ENCODE results near the gene SOCS4. TPM values are rescaled to one million over a fixed set of nuclear protein-coding genes. Genes with fewer than 3 reads are reported as not detected.
"Not testable (repeated sequence)": the region's sequence is repeated elsewhere in the genome, so short reads cannot be mapped to it uniquely, and the experiment has no call there.

Gene SOCS4
- total RNA-seq, 1 experiment from 2014 or later, result 31.5 TPM

- Mint-ChIP-seq H3K27ac (ENCODE audit: unreplicated experiment) (no peak overlapping the region), H3K9me3 (ENCODE audit: low read depth, unreplicated experiment) (no peaks in the 10 kb centered on the region), H3K4me3 (ENCODE audit: low read depth, unreplicated experiment) (no peak overlapping the region), H3K27me3 (ENCODE audit: unreplicated experiment) (no peaks in the 10 kb centered on the region), H3K4me1 (ENCODE audit: low read depth, unreplicated experiment) (no peaks in the 10 kb centered on the region), H3K36me3 (ENCODE audit: insufficient read depth, unreplicated experiment) (peaks cover 5% of the 10 kb centered on the region)
- DNase-seq, result no peak
- CTCF ChIA-PET, result no interaction called here
- intact Hi-C loops (cut with micrococcal nuclease; ENCODE audit: unreplicated experiment), result no loop called here
- TF ChIP-seq, protein P1, sequence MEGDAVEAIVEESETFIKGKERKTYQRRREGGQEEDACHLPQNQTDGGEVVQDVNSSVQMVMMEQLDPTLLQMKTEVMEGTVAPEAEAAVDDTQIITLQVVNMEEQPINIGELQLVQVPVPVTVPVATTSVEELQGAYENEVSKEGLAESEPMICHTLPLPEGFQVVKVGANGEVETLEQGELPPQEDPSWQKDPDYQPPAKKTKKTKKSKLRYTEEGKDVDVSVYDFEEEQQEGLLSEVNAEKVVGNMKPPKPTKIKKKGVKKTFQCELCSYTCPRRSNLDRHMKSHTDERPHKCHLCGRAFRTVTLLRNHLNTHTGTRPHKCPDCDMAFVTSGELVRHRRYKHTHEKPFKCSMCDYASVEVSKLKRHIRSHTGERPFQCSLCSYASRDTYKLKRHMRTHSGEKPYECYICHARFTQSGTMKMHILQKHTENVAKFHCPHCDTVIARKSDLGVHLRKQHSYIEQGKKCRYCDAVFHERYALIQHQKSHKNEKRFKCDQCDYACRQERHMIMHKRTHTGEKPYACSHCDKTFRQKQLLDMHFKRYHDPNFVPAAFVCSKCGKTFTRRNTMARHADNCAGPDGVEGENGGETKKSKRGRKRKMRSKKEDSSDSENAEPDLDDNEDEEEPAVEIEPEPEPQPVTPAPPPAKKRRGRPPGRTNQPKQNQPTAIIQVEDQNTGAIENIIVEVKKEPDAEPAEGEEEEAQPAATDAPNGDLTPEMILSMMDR (IDR thresholded peaks at IDR 0.05; ENCODE audit: unreplicated experiment), result no peak
- no TSS peak for BruUV-seq (replicated peaks)
These were observed 26.7 kb upstream of the SOCS4 start for GRCh38 chr14:55000381-55000780.

DNA sequence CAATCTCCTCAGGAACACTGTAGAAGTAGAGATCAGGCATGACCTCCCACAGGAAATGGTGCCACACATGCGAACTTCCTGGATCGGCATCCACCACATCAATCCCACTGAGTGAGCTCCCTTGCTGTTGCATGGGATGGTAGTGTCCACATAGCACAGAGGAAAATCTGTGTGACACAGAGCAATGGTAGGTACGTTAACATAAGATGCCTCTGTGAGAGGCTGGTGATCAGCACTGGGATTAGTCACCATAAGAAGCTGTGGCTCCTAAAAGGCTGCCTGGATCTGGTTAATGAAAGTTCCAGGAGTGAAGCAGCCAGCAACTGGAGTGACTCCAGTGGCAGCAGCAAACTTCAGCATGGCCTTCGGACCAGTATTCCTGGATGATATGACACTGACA is 22.0 kb upstream of the SOCS4 start:
- no TSS peak for BruUV-seq (replicated peaks)
- CTCF ChIA-PET, result no interaction called here
- H3K27ac Mint-ChIP-seq (ENCODE audit: unreplicated experiment), result no peak overlapping the region
- no peak overlapping the region for H3K4me3 Mint-ChIP-seq (ENCODE audit: low read depth, unreplicated experiment)
- no peak for DNase-seq
- H3K4me1 Mint-ChIP-seq (ENCODE audit: low read depth, unreplicated experiment), result no peaks in the 10 kb centered on the region
- TF ChIP-seq, protein P1 (IDR thresholded peaks at IDR 0.05; ENCODE audit: unreplicated experiment), result no peak
- no peaks in the 10 kb centered on the region for H3K27me3 Mint-ChIP-seq (ENCODE audit: unreplicated experiment)
- intact Hi-C loops (cut with micrococcal nuclease; ENCODE audit: unreplicated experiment), result no loop called here
- peaks cover 9% of the 10 kb centered on the region for H3K36me3 Mint-ChIP-seq (ENCODE audit: insufficient read depth, unreplicated experiment)
- no peaks in the 10 kb centered on the region for H3K9me3 Mint-ChIP-seq (ENCODE audit: low read depth, unreplicated experiment)

GRCh38 chr14:55015006-55015405 is 12.0 kb upstream of the SOCS4 start:
- no peaks in the 10 kb centered on the region for H3K27me3 Mint-ChIP-seq (ENCODE audit: unreplicated experiment)
- TF ChIP-seq, protein P1 (IDR thresholded peaks at IDR 0.05; ENCODE audit: unreplicated experiment), result no peak
- H3K36me3 Mint-ChIP-seq (ENCODE audit: insufficient read depth, unreplicated experiment), result peaks cover 2% of the 10 kb centered on the region
- H3K27ac Mint-ChIP-seq (ENCODE audit: unreplicated experiment), result no peak overlapping the region
- no peak overlapping the region for H3K4me3 Mint-ChIP-seq (ENCODE audit: low read depth, unreplicated experiment)
- no TSS peak for BruUV-seq (replicated peaks)
- peaks cover 3% of the 10 kb centered on the region for H3K4me1 Mint-ChIP-seq (ENCODE audit: low read depth, unreplicated experiment)
- intact Hi-C loops (cut with micrococcal nuclease; ENCODE audit: unreplicated experiment), result no loop called here
- no peaks in the 10 kb centered on the region for H3K9me3 Mint-ChIP-seq (ENCODE audit: low read depth, unreplicated experiment)
- CTCF ChIA-PET, result interaction anchor here (0.7 kb wide), 2 partner anchors 36 to 78 kb away, joined by 4 read pairs; no protein-coding TSS in a partner anchor
- no peak for DNase-seq

GRCh38 chr14:55019968-55020554 is 7.0 kb upstream of the SOCS4 start:
- peaks cover 20% of the 10 kb centered on the region for H3K4me1 Mint-ChIP-seq (ENCODE audit: low read depth, unreplicated experiment)
- no peaks in the 10 kb centered on the region for H3K9me3 Mint-ChIP-seq (ENCODE audit: low read depth, unreplicated experiment)
- no peak overlapping the region for H3K4me3 Mint-ChIP-seq (ENCODE audit: low read depth, unreplicated experiment)
- intact Hi-C loops (cut with micrococcal nuclease; ENCODE audit: unreplicated experiment), result no loop called here
- TF ChIP-seq, protein P1 (IDR thresholded peaks at IDR 0.05; ENCODE audit: unreplicated experiment), result no peak
- no peak overlapping the region for H3K27ac Mint-ChIP-seq (ENCODE audit: unreplicated experiment)
- no peak for DNase-seq
- BruUV-seq (replicated peaks), result no TSS peak
- no peaks in the 10 kb centered on the region for H3K27me3 Mint-ChIP-seq (ENCODE audit: unreplicated experiment)
- no peaks in the 10 kb centered on the region for H3K36me3 Mint-ChIP-seq (ENCODE audit: insufficient read depth, unreplicated experiment)
- CTCF ChIA-PET, result no interaction called here

GRCh38 chr14:55024365-55024764 is 2.7 kb upstream of the SOCS4 start:
- H3K27me3 Mint-ChIP-seq (ENCODE audit: unreplicated experiment); BruUV-seq (replicated peaks); H3K9me3 Mint-ChIP-seq (ENCODE audit: low read depth, unreplicated experiment); CTCF ChIA-PET; H3K4me3 Mint-ChIP-seq (ENCODE audit: low read depth, unreplicated experiment); H3K27ac Mint-ChIP-seq (ENCODE audit: unreplicated experiment); DNase-seq; intact Hi-C loops (cut with micrococcal nuclease; ENCODE audit: unreplicated experiment): not testable (repeated sequence)
- Mint-ChIP-seq H3K4me1 (ENCODE audit: low read depth, unreplicated experiment) (peaks cover 33% of the 10 kb centered on the region), H3K36me3 (ENCODE audit: insufficient read depth, unreplicated experiment) (peaks cover 34% of the 10 kb centered on the region)
